Measurements from ENCODE around the gene TACO1. TPM values are rescaled to one million over a fixed set of nuclear protein-coding genes. Genes with fewer than 3 reads are reported as not detected.
A peak's percentile ranks its signal among the peaks of the same experiment; 100 is the strongest.

TACO1 gene
- total and polyA plus RNA-seq, 9 of the 15 experiments (the other 6 are each of a cell fraction or from before 2014, with no cell fraction given) = 10.3 to 41.6 (median 30.9) TPM

DNA sequence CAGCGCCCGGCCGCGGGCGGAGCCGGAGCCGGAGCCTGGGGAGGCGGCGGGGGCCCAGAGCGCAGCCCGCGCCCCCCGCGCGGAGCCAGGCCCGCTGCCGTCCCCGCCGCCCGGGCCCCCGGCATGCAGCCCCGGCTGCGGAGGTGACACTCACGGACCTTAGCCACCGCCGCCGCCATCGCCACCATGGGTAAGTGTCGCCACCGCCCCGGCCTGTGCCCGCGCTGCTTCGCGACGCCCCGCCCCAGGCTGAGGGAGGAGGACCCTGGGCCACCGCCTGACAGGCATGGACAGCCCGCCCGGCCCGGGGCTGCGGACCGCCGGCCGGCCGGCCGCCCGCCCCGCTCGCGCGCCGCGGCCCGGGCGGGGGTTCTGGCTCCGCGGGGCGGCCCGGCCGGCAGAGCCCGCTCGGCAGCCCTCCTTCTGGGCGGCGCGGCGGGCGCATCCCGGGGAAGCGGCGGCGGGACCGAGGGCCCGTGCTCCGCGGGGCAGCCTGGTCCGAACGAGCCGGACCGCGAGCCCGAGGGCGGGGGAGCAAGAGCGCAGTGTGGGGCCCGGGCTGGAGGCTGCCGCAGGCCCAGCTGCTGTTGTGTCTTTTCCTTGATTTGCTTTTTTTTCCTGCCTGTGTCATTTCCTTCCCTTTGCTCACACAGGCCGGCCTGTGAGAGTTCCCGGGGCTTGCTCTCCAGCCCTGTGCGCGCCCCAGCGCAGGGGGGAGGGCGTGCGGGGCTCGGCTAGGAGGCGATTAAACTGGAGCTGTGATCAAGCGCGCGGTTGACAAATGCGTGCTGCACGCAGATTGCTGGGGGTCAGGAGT is 22.1 kb downstream of the TACO1 start (continued):
- TF ChIP-seq ZNF197 (CRISPR knock-in tag; IDR thresholded peaks at IDR 0.05; ENCODE audit: low read depth) (no peak), PHF8 (IDR thresholded peaks at IDR 0.05; ENCODE audit: borderline replicate concordance, low read length) (peak; percentile 45; the same call in 1 of the 2 replicates), ZNF347 (CRISPR knock-in tag; IDR thresholded peaks at IDR 0.05; ENCODE audit: low read depth) (no peak), HNRNPUL1 (IDR thresholded peaks at IDR 0.05; ENCODE audit: low read length) (no peak), GABPA (tag; conservative IDR thresholded peaks at IDR 0.05; ENCODE audit: low read depth) (0 out of 2 replicates have a peak, but pooled peaks have one; percentile 5), POLR2A (conservative IDR thresholded peaks at IDR 0.05) (no peak), RBFOX2 (IDR thresholded peaks at IDR 0.05; ENCODE audit: low read depth, low read length) (0 out of 2 replicates have a peak, but pooled peaks have one; percentile 23), RBBP5 (IDR thresholded peaks at IDR 0.05; ENCODE audit: borderline replicate concordance, insufficient read depth, low read length, poor library complexity, severe bottlenecking) (peak; percentile 78), MECOM (CRISPR knock-in tag; IDR thresholded peaks at IDR 0.05) (no peak), SRF (CRISPR knock-in tag; IDR thresholded peaks at IDR 0.05) (no peak)
- TF ChIP-seq, protein P1, sequence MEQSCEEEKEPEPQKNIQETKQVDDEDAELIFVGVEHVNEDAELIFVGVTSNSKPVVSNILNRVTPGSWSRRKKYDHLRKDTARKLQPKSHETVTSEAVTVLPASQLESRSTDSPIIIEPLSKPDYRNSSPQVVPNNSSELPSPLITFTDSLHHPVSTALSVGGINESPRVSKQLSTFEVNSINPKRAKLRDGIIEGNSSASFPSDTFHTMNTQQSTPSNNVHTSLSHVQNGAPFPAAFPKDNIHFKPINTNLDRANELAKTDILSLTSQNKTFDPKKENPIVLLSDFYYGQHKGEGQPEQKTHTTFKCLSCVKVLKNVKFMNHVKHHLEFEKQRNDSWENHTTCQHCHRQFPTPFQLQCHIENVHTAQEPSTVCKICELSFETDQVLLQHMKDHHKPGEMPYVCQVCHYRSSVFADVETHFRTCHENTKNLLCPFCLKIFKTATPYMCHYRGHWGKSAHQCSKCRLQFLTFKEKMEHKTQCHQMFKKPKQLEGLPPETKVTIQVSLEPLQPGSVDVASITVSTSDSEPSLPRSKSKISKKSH (CRISPR knock-in tag; IDR thresholded peaks at IDR 0.05) = no peak
- TF ChIP-seq, protein P2, sequence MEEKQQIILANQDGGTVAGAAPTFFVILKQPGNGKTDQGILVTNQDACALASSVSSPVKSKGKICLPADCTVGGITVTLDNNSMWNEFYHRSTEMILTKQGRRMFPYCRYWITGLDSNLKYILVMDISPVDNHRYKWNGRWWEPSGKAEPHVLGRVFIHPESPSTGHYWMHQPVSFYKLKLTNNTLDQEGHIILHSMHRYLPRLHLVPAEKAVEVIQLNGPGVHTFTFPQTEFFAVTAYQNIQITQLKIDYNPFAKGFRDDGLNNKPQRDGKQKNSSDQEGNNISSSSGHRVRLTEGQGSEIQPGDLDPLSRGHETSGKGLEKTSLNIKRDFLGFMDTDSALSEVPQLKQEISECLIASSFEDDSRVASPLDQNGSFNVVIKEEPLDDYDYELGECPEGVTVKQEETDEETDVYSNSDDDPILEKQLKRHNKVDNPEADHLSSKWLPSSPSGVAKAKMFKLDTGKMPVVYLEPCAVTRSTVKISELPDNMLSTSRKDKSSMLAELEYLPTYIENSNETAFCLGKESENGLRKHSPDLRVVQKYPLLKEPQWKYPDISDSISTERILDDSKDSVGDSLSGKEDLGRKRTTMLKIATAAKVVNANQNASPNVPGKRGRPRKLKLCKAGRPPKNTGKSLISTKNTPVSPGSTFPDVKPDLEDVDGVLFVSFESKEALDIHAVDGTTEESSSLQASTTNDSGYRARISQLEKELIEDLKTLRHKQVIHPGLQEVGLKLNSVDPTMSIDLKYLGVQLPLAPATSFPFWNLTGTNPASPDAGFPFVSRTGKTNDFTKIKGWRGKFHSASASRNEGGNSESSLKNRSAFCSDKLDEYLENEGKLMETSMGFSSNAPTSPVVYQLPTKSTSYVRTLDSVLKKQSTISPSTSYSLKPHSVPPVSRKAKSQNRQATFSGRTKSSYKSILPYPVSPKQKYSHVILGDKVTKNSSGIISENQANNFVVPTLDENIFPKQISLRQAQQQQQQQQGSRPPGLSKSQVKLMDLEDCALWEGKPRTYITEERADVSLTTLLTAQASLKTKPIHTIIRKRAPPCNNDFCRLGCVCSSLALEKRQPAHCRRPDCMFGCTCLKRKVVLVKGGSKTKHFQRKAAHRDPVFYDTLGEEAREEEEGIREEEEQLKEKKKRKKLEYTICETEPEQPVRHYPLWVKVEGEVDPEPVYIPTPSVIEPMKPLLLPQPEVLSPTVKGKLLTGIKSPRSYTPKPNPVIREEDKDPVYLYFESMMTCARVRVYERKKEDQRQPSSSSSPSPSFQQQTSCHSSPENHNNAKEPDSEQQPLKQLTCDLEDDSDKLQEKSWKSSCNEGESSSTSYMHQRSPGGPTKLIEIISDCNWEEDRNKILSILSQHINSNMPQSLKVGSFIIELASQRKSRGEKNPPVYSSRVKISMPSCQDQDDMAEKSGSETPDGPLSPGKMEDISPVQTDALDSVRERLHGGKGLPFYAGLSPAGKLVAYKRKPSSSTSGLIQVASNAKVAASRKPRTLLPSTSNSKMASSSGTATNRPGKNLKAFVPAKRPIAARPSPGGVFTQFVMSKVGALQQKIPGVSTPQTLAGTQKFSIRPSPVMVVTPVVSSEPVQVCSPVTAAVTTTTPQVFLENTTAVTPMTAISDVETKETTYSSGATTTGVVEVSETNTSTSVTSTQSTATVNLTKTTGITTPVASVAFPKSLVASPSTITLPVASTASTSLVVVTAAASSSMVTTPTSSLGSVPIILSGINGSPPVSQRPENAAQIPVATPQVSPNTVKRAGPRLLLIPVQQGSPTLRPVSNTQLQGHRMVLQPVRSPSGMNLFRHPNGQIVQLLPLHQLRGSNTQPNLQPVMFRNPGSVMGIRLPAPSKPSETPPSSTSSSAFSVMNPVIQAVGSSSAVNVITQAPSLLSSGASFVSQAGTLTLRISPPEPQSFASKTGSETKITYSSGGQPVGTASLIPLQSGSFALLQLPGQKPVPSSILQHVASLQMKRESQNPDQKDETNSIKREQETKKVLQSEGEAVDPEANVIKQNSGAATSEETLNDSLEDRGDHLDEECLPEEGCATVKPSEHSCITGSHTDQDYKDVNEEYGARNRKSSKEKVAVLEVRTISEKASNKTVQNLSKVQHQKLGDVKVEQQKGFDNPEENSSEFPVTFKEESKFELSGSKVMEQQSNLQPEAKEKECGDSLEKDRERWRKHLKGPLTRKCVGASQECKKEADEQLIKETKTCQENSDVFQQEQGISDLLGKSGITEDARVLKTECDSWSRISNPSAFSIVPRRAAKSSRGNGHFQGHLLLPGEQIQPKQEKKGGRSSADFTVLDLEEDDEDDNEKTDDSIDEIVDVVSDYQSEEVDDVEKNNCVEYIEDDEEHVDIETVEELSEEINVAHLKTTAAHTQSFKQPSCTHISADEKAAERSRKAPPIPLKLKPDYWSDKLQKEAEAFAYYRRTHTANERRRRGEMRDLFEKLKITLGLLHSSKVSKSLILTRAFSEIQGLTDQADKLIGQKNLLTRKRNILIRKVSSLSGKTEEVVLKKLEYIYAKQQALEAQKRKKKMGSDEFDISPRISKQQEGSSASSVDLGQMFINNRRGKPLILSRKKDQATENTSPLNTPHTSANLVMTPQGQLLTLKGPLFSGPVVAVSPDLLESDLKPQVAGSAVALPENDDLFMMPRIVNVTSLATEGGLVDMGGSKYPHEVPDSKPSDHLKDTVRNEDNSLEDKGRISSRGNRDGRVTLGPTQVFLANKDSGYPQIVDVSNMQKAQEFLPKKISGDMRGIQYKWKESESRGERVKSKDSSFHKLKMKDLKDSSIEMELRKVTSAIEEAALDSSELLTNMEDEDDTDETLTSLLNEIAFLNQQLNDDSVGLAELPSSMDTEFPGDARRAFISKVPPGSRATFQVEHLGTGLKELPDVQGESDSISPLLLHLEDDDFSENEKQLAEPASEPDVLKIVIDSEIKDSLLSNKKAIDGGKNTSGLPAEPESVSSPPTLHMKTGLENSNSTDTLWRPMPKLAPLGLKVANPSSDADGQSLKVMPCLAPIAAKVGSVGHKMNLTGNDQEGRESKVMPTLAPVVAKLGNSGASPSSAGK (IDR thresholded peaks at IDR 0.05) = no peak

All from K562 (cell line).